Measurements from ENCODE around the gene ROR1. TPM values are rescaled to one million over a fixed set of nuclear protein-coding genes. Genes with fewer than 3 reads are reported as not detected.

Gene ROR1
- total RNA-seq, 1 experiment from 2014 or later: 56.3 TPM

GRCh38 chr1:63773815-63774616 lies at the start of gene ROR1 (continued):
- TF ChIP-seq AFF4 (CRISPR knock-in tag; IDR thresholded peaks at IDR 0.05; ENCODE audit: borderline replicate concordance) (0 out of 2 replicates have a peak, but pooled peaks have one; percentile 56), FOXP1 (CRISPR knock-in tag; IDR thresholded peaks at IDR 0.05; ENCODE audit: borderline replicate concordance) (peak; percentile 94), SOX15 (CRISPR knock-in tag; IDR thresholded peaks at IDR 0.05) (no peak), NFYB (CRISPR knock-in tag; conservative IDR thresholded peaks at IDR 0.05; ENCODE audit: low read depth) (0 out of 2 replicates have a peak, but pooled peaks have one; percentile 39), USF1 (CRISPR knock-in tag; IDR thresholded peaks at IDR 0.05) (peak; percentile 15; the same call in 1 of the 2 replicates), ZNF281 (CRISPR knock-in tag; IDR thresholded peaks at IDR 0.05) (peak; percentile 98), ELF4 (CRISPR knock-in tag; IDR thresholded peaks at IDR 0.05; ENCODE audit: low read depth) (0 out of 2 replicates have a peak, but pooled peaks have one; percentile 64), MYBL2 (CRISPR knock-in tag; IDR thresholded peaks at IDR 0.05) (peak; percentile 60; the same call in 1 of the 2 replicates), ARID4B (CRISPR knock-in tag; IDR thresholded peaks at IDR 0.05; ENCODE audit: borderline replicate concordance) (peak; percentile 71; the same call in 1 of the 2 replicates), AR (CRISPR knock-in tag; IDR thresholded peaks at IDR 0.05) (no peak)
